ENCODE data around the gene F7.

- TF ChIP-seq EZH2 (IDR thresholded peaks at IDR 0.05) (no peak), POLR2AphosphoS5 (IDR thresholded peaks at IDR 0.05; ENCODE audit: borderline replicate concordance, low read depth, low read length) (no peak)
Measured at GRCh38 chr13:113145911-113146598, 40.5 kb downstream of the F7 start.
